GM19324 (cell line): ENCODE results near the gene ACAP2.

Experiments used
- ATAC-seq: cut with Tn5 transposase; IDR thresholded peaks from one replicate; pipeline ENCODE4 v1.9.1; 2021; ENCODE audit warnings: mild to moderate bottlenecking, moderate library complexity; ENCODE audit not compliant: unreplicated experiment, low FRiP score

Gene ACAP2

DNA sequence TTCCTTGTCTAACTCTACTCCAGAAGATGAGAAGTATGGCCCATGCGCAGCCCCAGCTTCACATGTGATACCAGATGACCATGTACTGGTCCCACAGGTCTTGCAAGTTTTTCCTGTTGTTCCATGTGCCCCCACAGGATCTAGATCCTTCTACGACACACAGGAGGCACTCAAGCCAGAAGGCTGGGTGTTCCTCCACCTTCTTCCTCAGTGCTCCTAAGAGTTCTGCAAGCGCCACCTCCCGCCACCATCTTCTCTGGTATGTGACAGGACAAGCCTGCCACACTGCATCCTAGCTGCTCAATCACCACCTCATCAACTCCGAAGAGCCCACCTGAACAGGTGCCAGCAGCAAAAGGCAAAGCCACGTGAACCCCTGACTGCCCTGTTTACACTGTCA, 214.9 kb downstream of the ACAP2 start:
- no peak for ATAC-seq

DNA sequence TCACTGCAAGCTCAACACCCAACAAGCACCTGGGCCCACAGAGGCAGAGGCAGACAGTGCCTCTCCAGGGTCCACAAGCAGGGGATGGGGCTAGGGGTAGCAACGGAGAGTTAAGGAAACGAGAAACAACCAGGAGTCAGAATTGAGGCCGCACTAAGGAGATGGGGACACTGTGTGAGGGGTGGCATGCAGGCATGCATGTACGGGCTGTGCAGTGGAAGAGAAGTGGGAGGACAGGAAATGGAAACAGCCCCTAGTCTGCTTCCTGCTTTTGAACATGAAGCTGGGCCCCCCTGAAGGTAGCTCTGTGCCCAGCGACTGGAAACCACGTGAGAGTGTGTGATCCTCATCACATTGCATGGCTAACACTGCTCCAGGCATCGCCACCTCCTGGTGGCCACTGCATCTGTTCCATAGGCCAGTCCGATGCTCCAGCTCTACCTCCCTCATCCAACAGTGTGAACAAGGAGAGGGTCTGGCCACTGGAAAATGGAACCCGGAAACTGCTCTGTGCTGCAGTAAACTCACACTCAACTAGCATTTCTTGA, 215.8 kb downstream of the ACAP2 start:
- ATAC-seq: no peak

DNA sequence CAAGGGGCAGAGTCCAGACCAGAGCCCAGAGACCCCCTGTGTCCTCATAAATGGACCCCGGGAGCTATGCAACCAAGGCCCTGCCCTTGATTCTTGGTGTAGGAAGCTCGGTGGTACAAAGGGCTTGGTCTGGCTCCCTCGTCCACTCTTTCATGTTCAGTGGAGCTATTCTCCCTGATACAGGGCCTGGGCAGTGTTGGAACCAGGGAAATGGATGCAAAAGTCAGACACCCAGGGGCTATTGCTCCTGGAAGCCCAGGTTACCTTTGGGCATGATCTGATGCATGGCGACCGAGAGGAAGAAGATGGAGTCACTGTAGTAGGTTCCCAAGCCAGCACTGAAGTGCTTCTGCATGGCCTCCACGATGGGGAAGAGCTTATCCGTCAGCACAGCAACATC, 216.4 kb downstream of the ACAP2 start:
- ATAC-seq: no peak

DNA sequence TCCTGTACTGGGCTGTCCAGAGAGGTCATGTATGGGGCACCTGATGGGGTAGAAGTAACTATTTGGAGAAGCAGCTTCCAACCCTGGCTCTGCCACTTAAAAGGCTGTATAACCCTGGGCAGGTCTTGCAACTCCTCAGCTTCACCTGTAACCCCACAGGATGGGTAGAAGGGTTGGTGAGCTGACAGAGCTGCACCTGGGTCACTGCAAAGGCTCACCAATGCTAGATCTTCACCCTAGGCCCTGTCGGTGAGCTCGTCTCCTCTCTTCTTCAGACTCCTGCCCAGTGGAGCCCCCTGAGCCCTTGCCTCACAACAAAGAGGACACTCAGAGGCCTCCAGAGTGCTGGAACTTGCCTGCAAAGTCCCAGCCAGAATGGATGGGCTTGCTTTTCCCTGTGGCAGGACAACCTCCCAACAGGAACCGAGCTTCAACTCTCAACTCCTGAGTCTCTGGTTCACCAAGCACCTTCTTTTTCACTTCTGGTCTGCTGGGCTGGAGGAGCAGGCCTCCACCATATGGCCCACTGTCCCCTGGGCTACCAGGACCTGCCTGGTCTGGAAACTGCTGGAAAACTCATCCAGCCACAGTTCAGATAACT, 217.7 kb downstream of the ACAP2 start:
- ATAC-seq: no peak
